ES-I3 (cell line): ENCODE results near the gene PERM1.
"Not testable (repeated sequence)": the region's sequence is repeated elsewhere in the genome, so short reads cannot be mapped to it uniquely, and the experiment has no call there.

Experiments
- H3K36me3 ChIP-seq: 2 replicates; pipeline ENCODE4 v1.6.1; 2013; ENCODE audit warnings: mild to moderate bottlenecking, low read length, control low read depth, moderate library complexity; ENCODE audit not compliant: insufficient read depth
- H3K4me1 ChIP-seq: 2 replicates; pipeline ENCODE4 v1.6.1; 2013; ENCODE audit warnings: mild to moderate bottlenecking, control low read depth, low read length; ENCODE audit not compliant: insufficient read depth
- H3K9ac ChIP-seq: 2 replicates; pipeline ENCODE4 v1.6.1; 2013; ENCODE audit warnings: low read depth, mild to moderate bottlenecking, low read length, moderate library complexity
- H3K9me3 ChIP-seq: 2 replicates; pipeline ENCODE4 v1.6.1; 2013; ENCODE audit warnings: mild to moderate bottlenecking, low read length, moderate library complexity; ENCODE audit not compliant: control insufficient read depth, insufficient read depth

The PERM1 gene

DNA sequence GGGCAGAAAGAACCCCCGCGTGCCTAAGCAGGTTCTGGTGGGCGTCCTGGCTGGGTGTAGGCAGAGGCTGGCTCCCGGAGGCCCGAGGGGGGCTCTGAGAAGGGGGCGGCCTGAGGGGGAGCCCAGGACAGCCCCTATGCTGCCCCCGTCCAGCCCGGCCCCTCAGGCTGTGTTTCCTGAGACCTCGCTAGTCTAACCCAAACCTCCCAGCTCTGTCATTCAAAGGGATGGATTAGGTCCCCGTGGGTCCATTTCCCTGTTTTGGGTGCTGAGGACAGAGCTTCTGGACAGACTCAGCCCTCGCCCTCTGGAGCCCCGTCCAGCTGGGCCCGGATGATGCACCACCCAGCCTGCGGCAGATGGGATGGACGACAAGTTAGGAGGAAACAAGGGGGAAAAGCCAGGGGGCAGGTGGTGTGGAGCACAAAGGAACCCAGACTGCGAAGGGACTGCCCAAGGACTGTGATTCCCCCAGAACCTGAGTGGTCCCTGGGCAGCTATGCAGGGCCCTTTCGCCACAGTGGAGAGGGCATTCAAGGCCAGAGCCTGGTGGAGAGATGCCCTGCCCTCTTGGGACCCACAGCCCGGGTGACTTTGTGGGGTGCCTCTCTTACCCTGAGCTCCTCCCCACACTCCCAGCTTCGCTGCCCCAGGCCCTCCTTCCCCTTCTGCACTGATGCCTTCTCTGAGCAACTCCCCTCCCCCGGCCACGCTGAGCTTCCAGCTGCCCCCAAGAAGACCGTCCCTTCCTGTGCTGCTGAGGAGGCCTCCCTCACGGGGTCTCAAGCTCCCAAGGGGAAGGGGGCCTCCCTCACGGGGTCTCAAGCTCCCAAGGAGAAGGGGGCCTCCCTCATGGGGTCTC, 15.2 kb upstream of the PERM1 start:
- Histone ChIP-seq H3K9ac (no peak overlapping the region; the same call in 1 of the 2 replicates), H3K36me3 (no peaks in the 10 kb centered on the region), H3K9me3 (no peaks in the 10 kb centered on the region), H3K4me1 (peaks cover 6% of the 10 kb centered on the region; the same call in 1 of the 2 replicates)

DNA sequence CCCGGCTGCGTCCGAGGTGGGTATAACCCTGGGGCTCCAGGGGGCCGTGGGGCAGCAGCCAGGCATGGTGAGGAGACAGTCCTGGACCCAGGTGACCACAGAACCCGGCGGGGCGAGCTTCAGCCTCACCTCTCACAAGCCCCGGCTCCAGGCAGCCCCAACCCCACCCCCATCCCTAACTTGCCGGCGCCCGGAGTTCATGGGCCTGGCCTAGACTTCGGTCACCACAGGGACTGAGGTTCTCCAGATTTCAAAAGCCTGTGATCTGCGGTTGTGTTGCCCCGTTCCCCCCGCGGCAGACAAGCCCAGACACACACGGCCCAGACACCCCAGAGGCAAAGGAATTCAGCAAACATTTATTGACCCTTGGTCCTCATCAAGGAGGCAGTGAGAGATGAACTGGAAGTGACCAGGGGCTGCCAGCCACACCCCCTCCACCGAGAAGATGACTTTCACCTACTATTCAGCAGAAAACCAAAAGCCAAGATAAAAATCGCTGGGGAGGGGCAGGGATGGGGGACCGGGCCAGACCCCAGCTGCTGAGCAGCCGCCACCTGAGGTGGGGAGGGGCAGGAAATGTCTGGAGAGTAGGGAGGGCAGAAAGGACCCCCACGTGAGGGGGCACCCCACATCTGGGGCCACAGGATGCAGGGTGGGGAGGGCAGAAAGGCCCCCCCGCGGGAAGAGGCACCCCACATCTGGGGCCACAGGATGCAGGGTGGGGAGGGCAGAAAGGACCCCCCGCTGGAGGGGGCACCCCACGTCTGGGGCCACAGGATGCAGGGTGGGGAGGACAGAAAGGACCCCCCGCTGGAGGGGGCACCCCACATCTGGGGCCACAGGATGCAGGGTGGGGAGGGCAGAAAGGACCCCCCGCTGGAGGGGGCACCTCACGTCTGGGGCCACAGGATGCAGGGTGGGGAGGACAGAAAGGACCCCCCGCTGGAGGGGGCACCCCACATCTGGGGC, 14.1 kb upstream of the PERM1 start:
- peaks cover 6% of the 10 kb centered on the region; the same call in 1 of the 2 replicates for H3K4me1 ChIP-seq
- no peaks in the 10 kb centered on the region for H3K36me3 ChIP-seq
- no peak overlapping the region for H3K9ac ChIP-seq
- H3K9me3 ChIP-seq, result no peaks in the 10 kb centered on the region

DNA sequence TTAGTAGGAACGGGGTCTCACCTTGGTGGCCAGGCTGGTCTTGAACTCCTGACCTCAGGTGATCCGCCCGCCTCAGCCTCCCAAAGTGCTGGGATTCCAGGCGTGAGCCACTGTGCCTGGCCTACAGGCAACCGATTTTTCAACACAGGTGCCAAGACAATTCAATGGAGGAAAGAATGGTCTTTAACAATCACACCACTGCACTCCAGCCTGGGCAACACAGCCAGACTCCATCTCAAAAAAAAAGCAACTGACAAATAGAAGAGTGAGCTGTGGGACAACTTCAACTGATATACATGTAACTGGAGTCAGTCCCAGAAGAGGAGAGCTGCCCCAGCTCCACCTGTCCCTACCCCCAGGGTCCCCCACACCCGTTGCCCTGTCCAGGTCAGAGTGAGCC, 12.7 kb upstream of the PERM1 start:
- not testable (repeated sequence) for H3K9ac ChIP-seq, H3K4me1 ChIP-seq, H3K36me3 ChIP-seq, H3K9me3 ChIP-seq

DNA sequence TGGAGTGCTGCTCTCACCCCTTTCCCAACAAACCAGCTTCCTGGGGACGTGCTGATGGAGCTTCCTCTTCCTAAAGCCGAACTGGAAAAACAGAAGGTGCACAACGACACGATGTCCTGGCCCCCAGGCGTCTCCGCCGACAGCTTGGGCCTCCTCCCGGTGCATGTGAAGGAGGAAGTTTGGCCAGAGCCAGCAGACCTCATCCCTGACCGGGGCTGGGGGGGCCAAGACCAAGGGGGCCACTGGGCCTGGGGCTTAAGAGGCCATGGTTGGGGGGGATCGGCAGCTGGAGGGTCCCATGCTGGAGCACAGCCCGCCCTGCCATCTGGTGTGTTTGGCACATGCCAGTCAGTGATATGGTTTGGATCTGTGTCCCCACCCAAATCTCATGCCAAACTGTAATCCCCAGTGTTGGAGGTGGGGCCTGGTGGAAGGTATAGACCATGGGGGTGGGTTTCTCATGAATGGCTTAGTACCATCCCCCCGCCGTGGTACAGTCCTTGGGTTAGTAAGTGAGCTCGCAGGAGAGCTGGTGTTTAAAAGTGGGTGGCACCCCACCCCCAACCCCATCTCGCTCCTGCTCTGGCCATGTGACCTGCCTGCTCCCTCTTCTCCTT, 11.6 kb upstream of the PERM1 start:
- Histone ChIP-seq H3K4me1 (peaks cover 6% of the 10 kb centered on the region; the same call in 1 of the 2 replicates), H3K36me3 (no peaks in the 10 kb centered on the region), H3K9me3 (no peaks in the 10 kb centered on the region), H3K9ac (no peak overlapping the region)

DNA sequence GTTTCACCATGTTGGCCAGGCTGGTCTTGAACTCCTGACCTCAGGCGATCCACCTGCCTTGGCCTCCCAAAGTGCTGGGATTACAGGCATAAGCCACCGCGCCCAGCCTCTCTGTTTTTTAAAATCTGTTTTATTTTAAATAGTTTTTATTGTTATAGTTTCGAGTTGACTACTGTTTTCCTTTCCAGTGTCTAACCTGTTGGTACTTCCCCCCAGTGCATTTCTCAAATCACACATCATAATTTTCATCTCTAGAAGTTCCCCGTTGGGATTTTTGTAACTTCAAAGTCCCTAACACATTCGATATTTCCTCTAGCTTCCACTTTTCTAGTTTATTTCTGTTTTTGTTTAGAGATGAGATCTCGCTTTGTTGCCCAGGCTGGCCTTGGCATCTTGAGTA, 10.5 kb upstream of the PERM1 start:
- Histone ChIP-seq H3K9me3 (no peaks in the 10 kb centered on the region), H3K36me3 (no peaks in the 10 kb centered on the region), H3K9ac (no peak overlapping the region), H3K4me1 (peaks cover 2% of the 10 kb centered on the region; the same call in 1 of the 2 replicates)

DNA sequence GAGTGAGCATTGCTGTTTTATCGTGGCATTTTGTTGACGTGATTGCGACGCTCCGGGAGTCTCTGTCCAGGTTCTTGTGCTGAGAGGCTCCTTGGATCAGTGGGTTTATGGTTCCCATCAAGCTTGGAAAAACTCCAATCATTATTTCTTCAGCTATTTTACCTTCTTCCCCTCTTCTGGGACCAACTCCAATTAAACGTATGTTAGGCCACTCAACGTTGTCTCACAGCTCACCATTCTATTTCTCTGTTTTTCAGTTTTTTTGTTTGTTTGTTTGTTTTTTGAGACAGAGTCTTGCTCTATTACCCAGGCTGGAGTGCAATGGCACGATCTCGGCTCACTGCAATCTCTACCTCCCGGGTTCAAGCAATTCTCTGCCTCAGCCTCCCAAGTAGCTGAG, 10.0 kb upstream of the PERM1 start:
- Histone ChIP-seq H3K4me1 (no peaks in the 10 kb centered on the region; the same call in 1 of the 2 replicates), H3K9me3 (no peaks in the 10 kb centered on the region), H3K9ac (no peak overlapping the region), H3K36me3 (no peaks in the 10 kb centered on the region)

DNA sequence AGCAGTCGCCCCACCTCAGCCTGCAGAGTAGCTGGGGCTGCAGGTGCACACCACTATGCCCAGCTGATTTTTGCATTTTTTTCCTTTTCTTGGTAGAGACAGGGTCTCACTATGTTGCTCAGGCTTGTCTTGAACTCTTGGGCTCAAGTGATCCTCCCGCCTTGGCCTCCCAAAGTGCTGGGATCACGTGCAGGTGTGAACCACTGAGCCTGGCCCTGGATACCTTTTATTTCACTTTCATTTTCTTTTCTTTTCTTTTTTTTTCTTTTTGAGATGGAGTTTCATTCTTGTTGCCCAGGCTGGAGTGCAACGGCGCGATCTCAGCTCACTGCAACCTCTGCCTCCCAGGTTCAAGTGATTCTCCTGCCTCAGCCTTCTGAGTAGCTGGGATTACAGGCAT, 9.4 kb upstream of the PERM1 start:
- not testable (repeated sequence) for H3K9ac ChIP-seq, H3K9me3 ChIP-seq, H3K4me1 ChIP-seq, H3K36me3 ChIP-seq

DNA sequence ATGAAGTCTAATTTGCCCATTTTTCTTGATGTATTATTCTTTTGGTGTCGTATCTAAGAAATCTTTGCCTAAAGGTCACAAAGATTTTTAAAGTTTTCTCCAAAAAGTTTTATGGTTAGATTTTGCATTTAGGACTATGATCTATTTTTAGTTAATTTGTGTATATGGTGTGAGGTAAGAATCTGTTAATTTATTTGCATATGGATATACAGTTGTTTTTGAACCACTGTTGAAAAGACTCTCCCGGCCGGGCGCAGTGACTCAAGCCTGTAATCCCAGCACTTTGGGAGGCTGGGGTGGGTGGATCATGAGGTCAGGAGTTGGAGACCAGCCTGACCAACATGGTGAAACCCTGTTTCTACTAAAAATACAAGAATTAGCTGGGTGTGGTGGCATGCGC, 6.2 kb upstream of the PERM1 start:
- H3K9ac ChIP-seq, H3K4me1 ChIP-seq, H3K9me3 ChIP-seq, H3K36me3 ChIP-seq: not testable (repeated sequence)

DNA sequence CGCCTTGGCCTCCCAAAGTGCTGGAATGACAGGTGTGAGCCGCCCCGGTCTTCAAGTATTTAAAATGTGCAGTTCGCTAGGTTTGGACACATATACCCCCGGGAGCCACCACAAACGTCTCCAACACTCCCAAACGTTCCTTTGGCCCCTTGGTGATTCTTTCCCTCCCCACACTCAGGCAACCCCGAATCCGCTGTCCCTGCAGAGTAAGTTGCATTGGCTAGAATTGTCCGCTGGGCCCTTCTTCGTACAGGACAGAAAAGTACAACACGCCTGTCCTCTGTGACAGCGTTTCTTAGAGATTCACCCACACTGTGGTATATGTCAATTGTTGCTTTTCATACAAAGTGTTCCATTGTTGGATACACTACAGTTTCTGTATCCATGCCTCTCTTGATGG, 3.2 kb upstream of the PERM1 start:
- H3K4me1 ChIP-seq, result no peaks in the 10 kb centered on the region
- H3K9ac ChIP-seq, result no peak overlapping the region
- H3K36me3 ChIP-seq, result no peaks in the 10 kb centered on the region
- H3K9me3 ChIP-seq, result no peaks in the 10 kb centered on the region

DNA sequence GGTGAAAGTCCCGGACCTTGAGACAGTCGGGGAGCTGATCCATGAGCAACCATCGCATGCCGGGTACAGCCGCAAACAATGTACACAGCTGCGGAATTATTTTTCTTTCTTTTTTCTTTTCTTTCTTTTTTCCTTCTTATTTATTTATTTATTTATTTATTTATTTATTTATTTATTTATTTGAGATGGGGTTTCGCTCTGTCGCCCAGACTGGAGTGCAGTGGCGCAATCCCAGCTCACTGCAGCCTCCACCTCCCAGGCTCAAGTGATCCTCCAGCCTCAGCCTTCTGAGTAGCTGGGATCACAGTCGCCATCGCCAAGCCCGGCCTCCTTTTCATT, 2.6 kb upstream of the PERM1 start:
- Histone ChIP-seq H3K36me3 (no peaks in the 10 kb centered on the region), H3K9ac (no peak overlapping the region), H3K9me3 (no peaks in the 10 kb centered on the region), H3K4me1 (no peaks in the 10 kb centered on the region)

DNA sequence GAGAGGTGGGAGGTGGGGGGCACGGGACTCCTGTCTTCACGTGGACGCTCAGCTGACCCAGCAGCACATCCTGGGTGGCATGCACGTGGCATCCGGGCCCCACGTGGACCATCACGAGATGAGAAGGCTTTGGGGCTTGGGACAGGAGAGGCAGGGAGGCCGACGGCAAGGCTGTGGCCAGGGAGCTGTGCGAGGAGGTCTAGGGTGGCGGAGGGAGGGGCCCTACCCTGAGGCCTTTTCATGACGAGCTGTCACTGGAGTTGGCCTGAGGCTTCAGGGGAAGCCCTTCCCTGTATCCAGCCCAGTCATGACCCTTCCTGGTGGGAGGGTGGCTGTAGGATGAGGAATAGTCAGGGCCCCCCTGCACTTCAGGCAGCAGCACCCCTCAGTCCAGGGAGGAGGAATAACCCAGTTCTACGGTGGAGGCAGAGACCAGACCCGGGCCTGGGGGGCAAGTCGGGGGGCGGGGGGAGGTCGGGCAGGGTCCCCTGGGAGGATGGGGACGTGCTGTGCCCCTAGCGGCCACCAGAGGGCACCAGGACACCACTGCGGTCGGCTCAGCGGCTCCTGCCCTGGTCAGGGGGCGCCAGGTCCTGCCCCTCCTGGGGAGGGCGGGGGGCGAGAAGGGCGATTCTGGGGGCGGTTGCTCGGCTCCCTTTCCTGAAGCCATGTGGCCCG, 2.0 kb upstream of the PERM1 start:
- H3K4me1 ChIP-seq, result no peaks in the 10 kb centered on the region
- H3K36me3 ChIP-seq, result no peaks in the 10 kb centered on the region
- no peak overlapping the region for H3K9ac ChIP-seq
- no peaks in the 10 kb centered on the region for H3K9me3 ChIP-seq

DNA sequence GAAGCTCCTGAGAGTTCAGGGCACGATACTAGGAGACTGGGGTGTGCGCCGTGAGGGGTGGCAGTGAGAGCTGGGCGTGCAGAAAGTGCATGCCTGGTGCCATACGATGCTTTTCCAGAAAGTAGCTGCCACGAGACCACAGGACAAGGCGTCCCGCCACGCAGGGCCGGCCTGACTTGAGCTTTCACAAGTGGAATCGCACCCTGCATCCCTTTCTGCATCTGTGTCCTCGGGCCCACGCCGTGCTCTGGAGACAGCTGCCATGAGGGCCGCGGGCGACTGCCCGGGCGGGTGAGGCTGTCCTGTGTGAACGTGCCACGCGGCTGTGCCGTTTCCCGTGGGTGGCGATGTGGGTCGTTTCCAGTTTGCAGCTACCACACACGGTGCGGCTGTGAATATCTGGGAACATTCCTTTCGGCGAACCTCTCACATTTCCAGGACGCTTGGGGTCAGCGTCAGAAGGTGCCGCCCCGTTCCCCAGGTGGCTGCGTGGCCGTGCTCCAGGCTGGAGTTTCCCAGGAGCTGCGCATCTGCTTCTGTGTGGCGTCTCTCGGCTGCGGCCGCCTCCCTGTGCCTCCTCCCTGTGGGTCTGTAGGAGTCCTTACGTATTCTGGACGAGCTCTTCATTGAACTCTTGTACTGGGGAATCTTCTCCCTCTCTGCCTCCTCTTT, 1.0 kb upstream of the PERM1 start:
- H3K9me3 ChIP-seq, result no peaks in the 10 kb centered on the region
- H3K36me3 ChIP-seq, result no peaks in the 10 kb centered on the region
- H3K4me1 ChIP-seq, result no peaks in the 10 kb centered on the region
- H3K9ac ChIP-seq, result no peak overlapping the region

DNA sequence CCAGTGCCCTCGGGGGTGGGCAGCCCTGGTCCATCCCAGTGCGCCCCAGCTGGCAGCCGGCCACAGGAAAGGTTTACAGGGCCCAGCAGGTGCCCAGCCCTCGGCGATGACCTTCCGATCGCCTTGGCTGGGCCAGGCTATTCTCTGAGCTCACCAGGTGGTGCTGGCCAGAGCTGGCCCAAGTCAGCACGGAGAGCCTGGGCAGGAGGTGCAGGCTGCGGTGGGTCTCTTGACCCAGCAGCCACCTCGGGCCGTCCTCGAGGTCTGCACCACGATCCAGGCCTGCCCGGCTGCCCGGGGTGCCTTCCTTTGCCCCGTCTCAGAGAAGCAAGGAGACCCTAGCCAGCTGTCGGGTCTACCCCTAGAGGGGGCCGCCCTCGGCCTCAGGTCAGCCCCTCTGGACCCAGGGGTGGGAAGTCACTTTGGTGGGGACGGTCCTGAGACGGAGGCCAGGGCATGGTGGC, 370 bp downstream of the PERM1 start:
- Histone ChIP-seq H3K9ac (no peak overlapping the region), H3K9me3 (no peaks in the 10 kb centered on the region), H3K4me1 (no peaks in the 10 kb centered on the region), H3K36me3 (no peaks in the 10 kb centered on the region)
